ENCODE data around the gene PPT1. TPM values are rescaled to one million over a fixed set of nuclear protein-coding genes. Genes with fewer than 3 reads are reported as not detected.

Gene PPT1
- total and polyA plus RNA-seq, 2 experiments from 2014 or later, result 67.4 to 202 TPM

DNA sequence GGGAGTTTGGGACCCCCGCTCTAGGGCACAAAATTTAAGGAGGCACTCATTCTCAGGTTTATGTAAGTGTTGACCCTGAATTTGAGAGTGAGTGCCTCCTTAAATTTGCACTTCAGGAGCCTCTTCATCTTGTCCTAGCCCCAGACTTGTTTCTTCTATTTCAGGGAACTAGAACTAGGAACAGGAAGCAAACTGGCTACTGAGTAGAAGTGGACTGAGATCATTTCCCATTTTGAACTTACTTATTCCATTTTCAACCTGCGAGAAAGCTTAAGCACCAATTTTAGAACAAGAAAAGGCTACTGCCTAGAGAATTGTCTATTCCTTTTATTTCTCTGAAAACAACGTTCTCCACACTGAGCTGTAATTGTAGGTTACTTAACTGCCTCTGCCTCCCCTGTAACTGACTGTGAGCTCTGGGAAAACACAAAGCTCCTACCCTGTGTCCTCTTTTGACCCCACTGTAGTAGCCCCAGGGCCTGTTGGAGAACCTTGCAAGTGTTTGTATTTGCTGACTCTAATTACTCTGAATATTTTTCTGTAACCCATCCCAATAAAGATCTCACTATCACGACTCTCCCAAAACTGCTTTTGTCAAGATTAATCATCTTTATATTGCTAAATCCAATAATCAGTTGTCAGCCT lies 2.5 kb downstream of the PPT1 start:
- no peak overlapping the region for H3K4me3 Mint-ChIP-seq
- no peaks in the 10 kb centered on the region for H3K9me2 ChIP-seq (ENCODE audit: insufficient read depth)
- peaks cover 49% of the 10 kb centered on the region for H3K79me2 ChIP-seq (replicated peaks; ENCODE audit: insufficient read depth)
- no peaks in the 10 kb centered on the region; the same call in 2 of the 3 replicates for H3K9me3 Mint-ChIP-seq
- H3F3A ChIP-seq (replicated peaks; ENCODE audit: low read depth), result no peaks in the 10 kb centered on the region
- peaks cover 8% of the 10 kb centered on the region; the same call in 2 of the 3 replicates for H3K4me1 Mint-ChIP-seq
- H3K27me3 Mint-ChIP-seq (ENCODE audit: insufficient read depth, low read depth, poor library complexity), result no peaks in the 10 kb centered on the region
- peaks cover 7% of the 10 kb centered on the region; the same call in 1 of the 2 replicates for H3K4me1 ChIP-seq (ENCODE audit: insufficient read depth)
- no peak overlapping the region for H3K27ac Mint-ChIP-seq
- peaks cover 22% of the 10 kb centered on the region; the same call in 2 of the 3 replicates for H3K36me3 Mint-ChIP-seq (ENCODE audit: low read depth)
- peaks cover 22% of the 10 kb centered on the region for H3K36me3 ChIP-seq (ENCODE audit: insufficient read depth)
- H3K4me3 ChIP-seq, result no peak overlapping the region
- no peak for ATAC-seq
- H3K27me3 ChIP-seq (ENCODE audit: insufficient read depth), result no peaks in the 10 kb centered on the region
- no peak overlapping the region for H3K4me2 ChIP-seq
- TF ChIP-seq, protein P1, sequence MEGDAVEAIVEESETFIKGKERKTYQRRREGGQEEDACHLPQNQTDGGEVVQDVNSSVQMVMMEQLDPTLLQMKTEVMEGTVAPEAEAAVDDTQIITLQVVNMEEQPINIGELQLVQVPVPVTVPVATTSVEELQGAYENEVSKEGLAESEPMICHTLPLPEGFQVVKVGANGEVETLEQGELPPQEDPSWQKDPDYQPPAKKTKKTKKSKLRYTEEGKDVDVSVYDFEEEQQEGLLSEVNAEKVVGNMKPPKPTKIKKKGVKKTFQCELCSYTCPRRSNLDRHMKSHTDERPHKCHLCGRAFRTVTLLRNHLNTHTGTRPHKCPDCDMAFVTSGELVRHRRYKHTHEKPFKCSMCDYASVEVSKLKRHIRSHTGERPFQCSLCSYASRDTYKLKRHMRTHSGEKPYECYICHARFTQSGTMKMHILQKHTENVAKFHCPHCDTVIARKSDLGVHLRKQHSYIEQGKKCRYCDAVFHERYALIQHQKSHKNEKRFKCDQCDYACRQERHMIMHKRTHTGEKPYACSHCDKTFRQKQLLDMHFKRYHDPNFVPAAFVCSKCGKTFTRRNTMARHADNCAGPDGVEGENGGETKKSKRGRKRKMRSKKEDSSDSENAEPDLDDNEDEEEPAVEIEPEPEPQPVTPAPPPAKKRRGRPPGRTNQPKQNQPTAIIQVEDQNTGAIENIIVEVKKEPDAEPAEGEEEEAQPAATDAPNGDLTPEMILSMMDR (conservative IDR thresholded peaks at IDR 0.05; ENCODE audit: low read depth in 2 of 2), result no peak
- H4K20me1 ChIP-seq (replicated peaks; ENCODE audit: insufficient read depth), result peaks cover 15% of the 10 kb centered on the region
- DNase-seq (ENCODE audit: low spot score), result no peak
- no peak overlapping the region for H3K27ac ChIP-seq (ENCODE audit: low read depth)
- H2AFZ ChIP-seq, result no peak overlapping the region

DNA sequence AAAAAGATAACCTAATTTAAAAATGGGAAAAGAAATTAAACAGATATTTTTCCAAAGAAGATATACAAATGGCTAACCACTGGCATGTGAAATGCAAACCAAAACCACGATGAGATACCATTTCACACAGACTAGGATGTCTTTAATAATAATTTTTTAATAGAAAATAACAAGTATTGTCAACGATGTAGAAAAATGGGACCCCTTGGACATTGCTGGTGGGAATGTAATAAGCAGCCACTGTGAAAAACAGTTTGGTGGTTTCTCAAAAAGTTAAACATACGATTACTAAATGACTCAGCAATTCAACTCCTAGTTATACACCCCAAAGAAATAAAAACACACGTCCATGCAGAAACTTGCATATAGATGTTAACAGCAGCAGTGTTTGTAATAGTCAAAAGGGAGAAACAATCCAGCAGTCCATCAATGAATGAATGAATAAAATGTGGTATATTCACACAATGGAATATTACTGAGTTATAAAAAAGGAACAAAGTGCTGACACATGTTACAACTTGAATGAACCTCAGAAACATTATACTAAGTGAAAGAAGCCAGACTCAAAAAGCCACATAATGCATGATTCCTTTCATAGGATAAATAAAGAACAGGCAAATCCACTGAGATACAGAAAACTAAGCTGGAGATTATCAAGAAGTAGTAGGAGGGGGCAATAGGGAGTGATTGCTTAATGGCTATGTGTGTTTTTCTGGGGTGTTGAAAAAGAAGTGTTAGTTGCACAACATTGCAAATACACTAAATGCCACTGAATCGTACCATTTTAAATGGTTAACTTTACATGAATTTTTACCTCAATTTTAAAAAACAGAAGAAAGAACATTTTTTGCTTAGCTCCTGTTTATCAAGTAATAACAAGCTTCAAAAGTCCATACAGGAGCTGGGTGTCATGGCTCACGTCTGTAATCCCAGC lies 4.1 kb downstream of the PPT1 start:
- no peaks in the 10 kb centered on the region for H3K27me3 ChIP-seq (ENCODE audit: insufficient read depth)
- TF ChIP-seq POLR2AphosphoS5 (IDR thresholded peaks at IDR 0.05; ENCODE audit: low read depth) (no peak), JUNB (IDR thresholded peaks at IDR 0.05; ENCODE audit: unreplicated experiment) (no peak), CREB1 (CRISPR knock-in tag; IDR thresholded peaks at IDR 0.05; ENCODE audit: low read depth) (no peak)
- TF ChIP-seq, protein P2, sequence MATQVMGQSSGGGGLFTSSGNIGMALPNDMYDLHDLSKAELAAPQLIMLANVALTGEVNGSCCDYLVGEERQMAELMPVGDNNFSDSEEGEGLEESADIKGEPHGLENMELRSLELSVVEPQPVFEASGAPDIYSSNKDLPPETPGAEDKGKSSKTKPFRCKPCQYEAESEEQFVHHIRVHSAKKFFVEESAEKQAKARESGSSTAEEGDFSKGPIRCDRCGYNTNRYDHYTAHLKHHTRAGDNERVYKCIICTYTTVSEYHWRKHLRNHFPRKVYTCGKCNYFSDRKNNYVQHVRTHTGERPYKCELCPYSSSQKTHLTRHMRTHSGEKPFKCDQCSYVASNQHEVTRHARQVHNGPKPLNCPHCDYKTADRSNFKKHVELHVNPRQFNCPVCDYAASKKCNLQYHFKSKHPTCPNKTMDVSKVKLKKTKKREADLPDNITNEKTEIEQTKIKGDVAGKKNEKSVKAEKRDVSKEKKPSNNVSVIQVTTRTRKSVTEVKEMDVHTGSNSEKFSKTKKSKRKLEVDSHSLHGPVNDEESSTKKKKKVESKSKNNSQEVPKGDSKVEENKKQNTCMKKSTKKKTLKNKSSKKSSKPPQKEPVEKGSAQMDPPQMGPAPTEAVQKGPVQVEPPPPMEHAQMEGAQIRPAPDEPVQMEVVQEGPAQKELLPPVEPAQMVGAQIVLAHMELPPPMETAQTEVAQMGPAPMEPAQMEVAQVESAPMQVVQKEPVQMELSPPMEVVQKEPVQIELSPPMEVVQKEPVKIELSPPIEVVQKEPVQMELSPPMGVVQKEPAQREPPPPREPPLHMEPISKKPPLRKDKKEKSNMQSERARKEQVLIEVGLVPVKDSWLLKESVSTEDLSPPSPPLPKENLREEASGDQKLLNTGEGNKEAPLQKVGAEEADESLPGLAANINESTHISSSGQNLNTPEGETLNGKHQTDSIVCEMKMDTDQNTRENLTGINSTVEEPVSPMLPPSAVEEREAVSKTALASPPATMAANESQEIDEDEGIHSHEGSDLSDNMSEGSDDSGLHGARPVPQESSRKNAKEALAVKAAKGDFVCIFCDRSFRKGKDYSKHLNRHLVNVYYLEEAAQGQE (IDR thresholded peaks at IDR 0.05; ENCODE audit: unreplicated experiment), result no peak
- TF ChIP-seq, protein P3, sequence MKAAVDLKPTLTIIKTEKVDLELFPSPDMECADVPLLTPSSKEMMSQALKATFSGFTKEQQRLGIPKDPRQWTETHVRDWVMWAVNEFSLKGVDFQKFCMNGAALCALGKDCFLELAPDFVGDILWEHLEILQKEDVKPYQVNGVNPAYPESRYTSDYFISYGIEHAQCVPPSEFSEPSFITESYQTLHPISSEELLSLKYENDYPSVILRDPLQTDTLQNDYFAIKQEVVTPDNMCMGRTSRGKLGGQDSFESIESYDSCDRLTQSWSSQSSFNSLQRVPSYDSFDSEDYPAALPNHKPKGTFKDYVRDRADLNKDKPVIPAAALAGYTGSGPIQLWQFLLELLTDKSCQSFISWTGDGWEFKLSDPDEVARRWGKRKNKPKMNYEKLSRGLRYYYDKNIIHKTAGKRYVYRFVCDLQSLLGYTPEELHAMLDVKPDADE (IDR thresholded peaks at IDR 0.05), result no peak
- Mint-ChIP-seq H3K36me3 (ENCODE audit: low read depth) (peaks cover 38% of the 10 kb centered on the region; the same call in 2 of the 3 replicates), H3K27ac (no peak overlapping the region), H3K4me3 (no peak overlapping the region), H3K4me1 (peaks cover 8% of the 10 kb centered on the region; the same call in 2 of the 3 replicates), H3K27me3 (ENCODE audit: insufficient read depth, low read depth, poor library complexity) (peaks cover 4% of the 10 kb centered on the region), H3K9me3 (no peaks in the 10 kb centered on the region; the same call in 2 of the 3 replicates)
- H3F3A ChIP-seq (replicated peaks; ENCODE audit: low read depth), result no peaks in the 10 kb centered on the region
- ATAC-seq, result no peak
- H2AFZ ChIP-seq, result no peak overlapping the region
- H3K79me2 ChIP-seq (replicated peaks; ENCODE audit: insufficient read depth), result peaks cover 49% of the 10 kb centered on the region
- H4K20me1 ChIP-seq (replicated peaks; ENCODE audit: insufficient read depth), result peaks cover 15% of the 10 kb centered on the region
- H3K4me3 ChIP-seq, result no peak overlapping the region
- no peaks in the 10 kb centered on the region for H3K9me2 ChIP-seq (ENCODE audit: insufficient read depth)
- peaks cover 31% of the 10 kb centered on the region for H3K36me3 ChIP-seq (ENCODE audit: insufficient read depth)
- H3K4me2 ChIP-seq, result no peak overlapping the region
- no peak overlapping the region for H3K27ac ChIP-seq (ENCODE audit: low read depth)
- no peak for DNase-seq (ENCODE audit: low spot score)
- H3K4me1 ChIP-seq (ENCODE audit: insufficient read depth), result peaks cover 7% of the 10 kb centered on the region; the same call in 1 of the 2 replicates
